CD4-positive, CD25-positive, alpha-beta regulatory T cell (primary cell): ENCODE data around the gene RANBP3. TPM values are rescaled to one million over a fixed set of nuclear protein-coding genes. Genes with fewer than 3 reads are reported as not detected.

ENCODE experiments used
- ATAC-seq, 2 donors: fragments of 150-1000 bp; cut with Tn5 transposase; one replicate each; pipeline ENCODE4 v1.10.0; 2021; ENCODE audit warnings: low read depth in 2 of 2, moderate number of reproducible peaks in 2 of 2, moderate library complexity in 1 of 2
- DNase-seq, 3 donors: peaks; one replicate each; pipeline versions ENCODE4 v3.0.0 to v3.0.0-alpha.2; 2012 to 2022; ENCODE audit warnings: mixed read lengths in 1 of 3
- H3K27ac ChIP-seq: one replicate; pipeline ENCODE4 v1.7.0; 2013; ENCODE audit warnings: mild to moderate bottlenecking, low read length; ENCODE audit not compliant: insufficient read depth, poor library complexity, severe bottlenecking
- H3K27me3 ChIP-seq: one replicate; pipeline ENCODE4 v1.7.0; 2013; ENCODE audit warnings: low read length; ENCODE audit not compliant: control insufficient read depth, insufficient read depth
- H3K36me3 ChIP-seq: one replicate; pipeline ENCODE4 v1.7.0; 2013; ENCODE audit warnings: mild to moderate bottlenecking, low read length, moderate library complexity; ENCODE audit not compliant: control insufficient read depth, insufficient read depth
- H3K4me1 ChIP-seq: 2 replicates; pipeline ENCODE4 v1.7.0; 2013; ENCODE audit warnings: mild to moderate bottlenecking, low read length; ENCODE audit not compliant: insufficient read depth, control insufficient read depth, poor library complexity, severe bottlenecking
- H3K4me3 ChIP-seq: one replicate; pipeline ENCODE4 v1.7.0; 2013; ENCODE audit warnings: low read depth, mild to moderate bottlenecking, low read length, moderate library complexity
- H3K9me3 ChIP-seq, 2 experiments: 1 replicate in 1 of 2; 2 replicates in 1 of 2; pipeline ENCODE4 v1.7.0; 2013; ENCODE audit warnings: low read length in 2 of 2, mild to moderate bottlenecking in 1 of 2, moderate library complexity in 1 of 2; ENCODE audit not compliant: control insufficient read depth in 2 of 2
- H3K27ac Mint-ChIP-seq, 3 donors: one replicate each; pipeline ENCODE4 v1.8.0; 2020 to 2022; ENCODE audit warnings: mild to moderate bottlenecking in 3 of 3, mixed read lengths in 3 of 3, moderate library complexity in 2 of 3
- H3K27me3 Mint-ChIP-seq: one replicate; pipeline ENCODE4 v1.8.0; 2022; ENCODE audit warnings: mild to moderate bottlenecking, mixed read lengths
- H3K36me3 Mint-ChIP-seq: one replicate; pipeline ENCODE4 v1.8.0; 2020; ENCODE audit warnings: mixed read lengths
- H3K4me1 Mint-ChIP-seq, 4 donors: one replicate each; pipeline ENCODE4 v1.8.0; 2020 to 2022; ENCODE audit warnings: mixed read lengths in 4 of 4, mild to moderate bottlenecking in 1 of 4
- H3K4me3 Mint-ChIP-seq, 4 donors: one replicate each; pipeline ENCODE4 v1.8.0; 2020 to 2022; ENCODE audit warnings: mild to moderate bottlenecking in 4 of 4, mixed read lengths in 4 of 4, moderate library complexity in 3 of 4
- H3K9me3 Mint-ChIP-seq, 7 donors: one replicate each; pipeline ENCODE4 v1.8.0; 2020 to 2022; ENCODE audit warnings: mixed read lengths in 7 of 7, mild to moderate bottlenecking in 3 of 7, moderate library complexity in 2 of 7
- polyA plus RNA-seq, 4 donors: library from polyadenylated mRNA; unstranded; fragments of 300-500 nt; fragmentation: Illumina TruSeq; gene quantifications; one replicate each; pipeline ENCODE4 v1.2.3, GENCODE V29; 2021
- total RNA-seq: library from RNA; stranded (reverse); gene quantifications from one replicate; pipeline ENCODE4 v1.2.3, GENCODE V29; 2022

RANBP3 gene
- total and polyA plus RNA-seq, 5 donors from 2014 or later: 8.0 to 106 (median 11.1) TPM

- peaks cover 27% of the 10 kb centered on the region for H3K36me3 Mint-ChIP-seq
- H3K4me1 ChIP-seq: no peaks in the 10 kb centered on the region
- no peak for ATAC-seq
- H3K36me3 ChIP-seq: peaks cover 87% of the 10 kb centered on the region
- no peaks in the 10 kb centered on the region for H3K27me3 ChIP-seq
- DNase-seq: no peak
- no peak overlapping the region for H3K27ac Mint-ChIP-seq
- H3K9me3 ChIP-seq: no peaks in the 10 kb centered on the region
- no peak overlapping the region for H3K4me3 Mint-ChIP-seq
- no peaks in the 10 kb centered on the region for H3K27me3 Mint-ChIP-seq
- H3K4me3 ChIP-seq: no peak overlapping the region
- H3K4me1 Mint-ChIP-seq: peaks cover 0 to 7% (median 2%) of the 10 kb centered on the region in 4 donors
- no peak overlapping the region for H3K27ac ChIP-seq
- peaks cover 0 to 1% (median 0%) of the 10 kb centered on the region in 7 donors for H3K9me3 Mint-ChIP-seq
These were observed 45.2 kb downstream of the RANBP3 start for GRCh38 chr19:5932609-5933262.

- H3K9me3 Mint-ChIP-seq: peaks cover 0 to 1% (median 0%) of the 10 kb centered on the region in 7 donors
- peaks cover 87% of the 10 kb centered on the region for H3K36me3 ChIP-seq
- no peaks in the 10 kb centered on the region for H3K27me3 ChIP-seq
- ATAC-seq (no peak), DNase-seq (no peak)
- no peak overlapping the region for H3K27ac ChIP-seq
- H3K36me3 Mint-ChIP-seq: peaks cover 23% of the 10 kb centered on the region
- no peak overlapping the region for H3K4me3 Mint-ChIP-seq
- no peaks in the 10 kb centered on the region for H3K27me3 Mint-ChIP-seq
- no peak overlapping the region for H3K4me3 ChIP-seq
- peaks cover 0 to 5% (median 1%) of the 10 kb centered on the region in 4 donors for H3K4me1 Mint-ChIP-seq
- no peaks in the 10 kb centered on the region for H3K4me1 ChIP-seq
- H3K9me3 ChIP-seq: no peaks in the 10 kb centered on the region
- no peak overlapping the region for H3K27ac Mint-ChIP-seq
These were observed 45.8 kb downstream of the RANBP3 start for GRCh38 chr19:5932146-5932545.

- H3K4me1 Mint-ChIP-seq: peaks cover 0 to 5% (median 1%) of the 10 kb centered on the region in 4 donors
- H3K36me3 ChIP-seq: peaks cover 93% of the 10 kb centered on the region
- no peak for ATAC-seq
- no peak overlapping the region for H3K27ac ChIP-seq
- H3K9me3 Mint-ChIP-seq: peaks cover 0 to 1% (median 0%) of the 10 kb centered on the region in 7 donors
- H3K27me3 Mint-ChIP-seq: no peaks in the 10 kb centered on the region
- H3K4me3 Mint-ChIP-seq: no peak overlapping the region
- peak overlapping the region in 1 of 3 donors; percentile 36 for H3K27ac Mint-ChIP-seq
- no peaks in the 10 kb centered on the region for H3K4me1 ChIP-seq
- no peak for DNase-seq
- H3K27me3 ChIP-seq: no peaks in the 10 kb centered on the region
- H3K4me3 ChIP-seq: no peak overlapping the region
- H3K9me3 ChIP-seq: no peaks in the 10 kb centered on the region
- H3K36me3 Mint-ChIP-seq: peaks cover 21% of the 10 kb centered on the region
These were observed 46.7 kb downstream of the RANBP3 start for GRCh38 chr19:5931251-5931650.

- Mint-ChIP-seq H3K4me1 (peaks cover 0 to 2% (median 0%) of the 10 kb centered on the region in 4 donors), H3K36me3 (peaks cover 22% of the 10 kb centered on the region)
- H3K36me3 ChIP-seq: peaks cover 93% of the 10 kb centered on the region
These were observed 48.3 kb downstream of the RANBP3 start for GRCh38 chr19:5929625-5930024.

GRCh38 chr19:5929179-5929578 is 48.8 kb downstream of the RANBP3 start:
- Mint-ChIP-seq H3K27me3 (no peaks in the 10 kb centered on the region), H3K4me3 (no peak overlapping the region), H3K9me3 (peaks cover 0 to 1% (median 0%) of the 10 kb centered on the region in 7 donors), H3K27ac (no peak overlapping the region), H3K36me3 (peaks cover 24% of the 10 kb centered on the region), H3K4me1 (peaks cover 0 to under 1% (median 0%) of the 10 kb centered on the region in 4 donors)
- no peak for DNase-seq
- H3K4me3 ChIP-seq: no peak overlapping the region
- H3K4me1 ChIP-seq: no peaks in the 10 kb centered on the region
- no peak for ATAC-seq
- H3K9me3 ChIP-seq: no peaks in the 10 kb centered on the region
- H3K27me3 ChIP-seq: no peaks in the 10 kb centered on the region
- H3K36me3 ChIP-seq: peaks cover 93% of the 10 kb centered on the region
- no peak overlapping the region for H3K27ac ChIP-seq

More at GRCh38 chr19:5929625-5930024, 48.3 kb downstream of the RANBP3 start:
- H3K27ac Mint-ChIP-seq: no peak overlapping the region
- Histone ChIP-seq H3K27me3 (no peaks in the 10 kb centered on the region), H3K9me3 (no peaks in the 10 kb centered on the region), H3K4me1 (no peaks in the 10 kb centered on the region), H3K4me3 (no peak overlapping the region), H3K27ac (no peak overlapping the region)
- no peak for ATAC-seq
- H3K4me3 Mint-ChIP-seq: no peak overlapping the region
- H3K9me3 Mint-ChIP-seq: peaks cover 0 to 1% (median 0%) of the 10 kb centered on the region in 7 donors
- no peak for DNase-seq
- H3K27me3 Mint-ChIP-seq: no peaks in the 10 kb centered on the region

GRCh38 chr19:5927441-5927821 is 50.5 kb downstream of the RANBP3 start:
- Histone ChIP-seq H3K4me3 (no peak overlapping the region), H3K36me3 (peaks cover 96% of the 10 kb centered on the region), H3K27me3 (no peaks in the 10 kb centered on the region), H3K9me3 (no peaks in the 10 kb centered on the region), H3K4me1 (no peaks in the 10 kb centered on the region), H3K27ac (no peak overlapping the region)
- H3K27me3 Mint-ChIP-seq: no peaks in the 10 kb centered on the region
- no peak overlapping the region for H3K27ac Mint-ChIP-seq
- H3K4me1 Mint-ChIP-seq: peaks cover 0 to 3% (median 0%) of the 10 kb centered on the region in 4 donors
- H3K4me3 Mint-ChIP-seq: no peak overlapping the region
- ATAC-seq: no peak
- DNase-seq: no peak
- peaks cover 0 to 1% (median 0%) of the 10 kb centered on the region in 7 donors for H3K9me3 Mint-ChIP-seq
- peaks cover 28% of the 10 kb centered on the region for H3K36me3 Mint-ChIP-seq

GRCh38 chr19:5926641-5927440 is 51.1 kb downstream of the RANBP3 start:
- Histone ChIP-seq H3K4me3 (no peak overlapping the region), H3K4me1 (no peaks in the 10 kb centered on the region), H3K27me3 (no peaks in the 10 kb centered on the region), H3K27ac (no peak overlapping the region), H3K9me3 (no peaks in the 10 kb centered on the region), H3K36me3 (peaks cover 96% of the 10 kb centered on the region)
- Mint-ChIP-seq H3K27ac (peak overlapping the region in 1 of 3 donors; percentile 66), H3K27me3 (no peaks in the 10 kb centered on the region), H3K4me1 (peaks cover 0 to 3% (median 0%) of the 10 kb centered on the region in 4 donors), H3K4me3 (no peak overlapping the region), H3K9me3 (peaks cover 0 to 1% (median 0%) of the 10 kb centered on the region in 7 donors), H3K36me3 (peaks cover 32% of the 10 kb centered on the region)
- DNase-seq (no peak), ATAC-seq (no peak)
